Uterus (tissue), 2 donors: Measurements from ENCODE around the gene PTGIS.

Source experiments
- CTCF ChIP-seq, 4 experiments: fragments of 200-600 bp in 2 of 4; fragments of 450-650 bp in 2 of 4; sonication (generic) in 2 of 4; IDR thresholded peaks; one replicate each; pipeline ENCODE4 v1.5.1; 2016 to 2019; ENCODE audit warnings: antibody characterized with exemption in 4 of 4, mild to moderate bottlenecking in 2 of 4, moderate library complexity in 1 of 4
- POLR2A ChIP-seq, 2 donors: fragments of 450-650 bp; IDR thresholded peaks; one replicate each; pipeline ENCODE4 v1.6.1; 2016; ENCODE audit warnings: antibody characterized with exemption in 2 of 2, mild to moderate bottlenecking in 1 of 2, moderate library complexity in 1 of 2

- no peak for TF ChIP-seq CTCF (IDR thresholded peaks at IDR 0.05)
- TF ChIP-seq POLR2A (IDR thresholded peaks at IDR 0.05), result no peak
Observed at GRCh38 chr20:49560186-49560585, 7.8 kb downstream of the PTGIS start.
